ENCODE results near the gene SULT2A1.
"Not testable (repeated sequence)": the region's sequence is repeated elsewhere in the genome, so short reads cannot be mapped to it uniquely, and the experiment has no call there.

SULT2A1 gene

GRCh38 chr19:47863514-47863936, 22.6 kb downstream of the SULT2A1 start:
- no peak overlapping the region for H3K4me3 ChIP-seq (ENCODE audit: low read depth, low read length)
- peak; percentile 11 for DNase-seq (ENCODE audit: low read depth)

GRCh38 chr19:47861630-47862029, 24.5 kb downstream of the SULT2A1 start:
- no peak overlapping the region for H3K4me3 ChIP-seq (ENCODE audit: low read depth, low read length)

GRCh38 chr19:47860602-47861297, 25.4 kb downstream of the SULT2A1 start:
- DNase-seq (ENCODE audit: low read depth) = no peak
- no peak overlapping the region for H3K4me3 ChIP-seq (ENCODE audit: low read depth, low read length)

More at GRCh38 chr19:47861630-47862029, 24.5 kb downstream of the SULT2A1 start:
- no peak for DNase-seq (ENCODE audit: low read depth)

GRCh38 chr19:47859838-47860237, 26.3 kb downstream of the SULT2A1 start:
- DNase-seq (ENCODE audit: low read depth); H3K4me3 ChIP-seq (ENCODE audit: low read depth, low read length): not testable (repeated sequence)

GRCh38 chr19:47858646-47859285, 27.3 kb downstream of the SULT2A1 start, which contains the start of gene TPRX2:
Gene TPRX2, plus strand, starts transcription at chr19:47859235. Its CDS starts 12 bp downstream, at chr19:47859247.
- DNase-seq (ENCODE audit: low read depth); H3K4me3 ChIP-seq (ENCODE audit: low read depth, low read length): not testable (repeated sequence)

GRCh38 chr19:47858231-47858630, 27.9 kb downstream of the SULT2A1 start:
- H3K4me3 ChIP-seq (ENCODE audit: low read depth, low read length); DNase-seq (ENCODE audit: low read depth): not testable (repeated sequence)

- no peak for DNase-seq (ENCODE audit: low read depth)
- no peak overlapping the region for H3K4me3 ChIP-seq (ENCODE audit: low read depth, low read length)
These were observed 31.7 kb downstream of the SULT2A1 start for GRCh38 chr19:47854459-47854858.

GRCh38 chr19:47853003-47853402, 33.1 kb downstream of the SULT2A1 start:
- no peak for DNase-seq (ENCODE audit: low read depth)

GRCh38 chr19:47848823-47849473, 37.2 kb downstream of the SULT2A1 start:
- no peak for DNase-seq (ENCODE audit: low read depth)
- H3K4me3 ChIP-seq (ENCODE audit: low read depth, low read length) = no peak overlapping the region

More at GRCh38 chr19:47853003-47853402, 33.1 kb downstream of the SULT2A1 start:
- no peak overlapping the region for H3K4me3 ChIP-seq (ENCODE audit: low read depth, low read length)

GRCh38 chr19:47848425-47848822, 37.7 kb downstream of the SULT2A1 start:
- H3K4me3 ChIP-seq (ENCODE audit: low read depth, low read length) = no peak overlapping the region
- no peak for DNase-seq (ENCODE audit: low read depth)

- DNase-seq (ENCODE audit: low read depth) = no peak
- no peak overlapping the region for H3K4me3 ChIP-seq (ENCODE audit: low read depth, low read length)
These were observed 43.2 kb downstream of the SULT2A1 start for GRCh38 chr19:47842941-47843340.

- DNase-seq (ENCODE audit: low read depth) = no peak
- no peak overlapping the region for H3K4me3 ChIP-seq (ENCODE audit: low read depth, low read length)
These were observed 46.2 kb downstream of the SULT2A1 start for GRCh38 chr19:47839913-47840312.

- no peak overlapping the region for H3K4me3 ChIP-seq (ENCODE audit: low read depth, low read length)
- no peak for DNase-seq (ENCODE audit: low read depth)
These were observed 46.7 kb downstream of the SULT2A1 start for GRCh38 chr19:47839411-47839810.

GRCh38 chr19:47836038-47836437, 50.1 kb downstream of the SULT2A1 start:
- no peak overlapping the region for H3K4me3 ChIP-seq (ENCODE audit: low read depth, low read length)
- DNase-seq (ENCODE audit: low read depth) = no peak

GRCh38 chr19:47832723-47833122, 53.4 kb downstream of the SULT2A1 start:
- H3K4me3 ChIP-seq (ENCODE audit: low read depth, low read length) = no peak overlapping the region
- DNase-seq (ENCODE audit: low read depth) = no peak

GRCh38 chr19:47826800-47827199, 59.3 kb downstream of the SULT2A1 start:
- H3K4me3 ChIP-seq (ENCODE audit: low read depth, low read length) = no peak overlapping the region
- no peak for DNase-seq (ENCODE audit: low read depth)

- no peak overlapping the region for H3K4me3 ChIP-seq (ENCODE audit: low read depth, low read length)
- no peak for DNase-seq (ENCODE audit: low read depth)
These were observed 61.7 kb downstream of the SULT2A1 start for GRCh38 chr19:47824396-47824795.

GRCh38 chr19:47821460-47822020, 64.6 kb downstream of the SULT2A1 start, which contains the start of gene CRX:
Gene CRX, plus strand, starts transcription at chr19:47821937. Its CDS starts 12,507 bp downstream, at chr19:47834444.
- no peak within 1 kb of the TSS for H3K4me3 ChIP-seq (ENCODE audit: low read depth, low read length)
- DNase-seq (ENCODE audit: low read depth) = no peak
